T-helper 17 cell (primary cell): ENCODE measurements around the gene TSTD2. TPM values are rescaled to one million over a fixed set of nuclear protein-coding genes. Genes with fewer than 3 reads are reported as not detected.

ENCODE experiments used
- ATAC-seq: fragments of 150-1000 bp; cut with Tn5 transposase; 2 replicates; pipeline ENCODE4 v1.10.0; 2021; ENCODE audit warnings: mild to moderate bottlenecking, moderate library complexity
- DNase-seq, 3 donors: peaks; one replicate each; pipeline versions ENCODE4 v3.0.0 to v3.0.0-alpha.2; 2020 to 2021
- H3K9me3 ChIP-seq: one replicate; pipeline ENCODE4 v1.7.0; 2013; ENCODE audit warnings: low read length, mild to moderate bottlenecking; ENCODE audit not compliant: control insufficient read depth, poor library complexity, severe bottlenecking
- H3K27ac Mint-ChIP-seq: one replicate; pipeline ENCODE4 v1.8.0; 2022; ENCODE audit warnings: mild to moderate bottlenecking, moderate library complexity, mixed read lengths
- H3K27me3 Mint-ChIP-seq: one replicate; pipeline ENCODE4 v1.8.0; 2022; ENCODE audit warnings: mixed read lengths
- H3K36me3 Mint-ChIP-seq: one replicate; pipeline ENCODE4 v1.8.0; 2022; ENCODE audit warnings: low read depth, mixed read lengths
- H3K4me1 Mint-ChIP-seq: one replicate; pipeline ENCODE4 v1.8.0; 2022; ENCODE audit warnings: mild to moderate bottlenecking, mixed read lengths
- H3K4me3 Mint-ChIP-seq: one replicate; pipeline ENCODE4 v1.8.0; 2022; ENCODE audit warnings: mild to moderate bottlenecking, moderate library complexity, mixed read lengths
- total RNA-seq, 4 donors: library from RNA in 2 of 4; stranded (reverse) in 2 of 4; gene quantifications; one replicate each; pipeline ENCODE4 v1.2.3 and lab custom pipeline; 2022 to 2026

Gene TSTD2
- total RNA-seq, 2 donors from 2014 or later = 15.5 to 26.7 TPM

DNA sequence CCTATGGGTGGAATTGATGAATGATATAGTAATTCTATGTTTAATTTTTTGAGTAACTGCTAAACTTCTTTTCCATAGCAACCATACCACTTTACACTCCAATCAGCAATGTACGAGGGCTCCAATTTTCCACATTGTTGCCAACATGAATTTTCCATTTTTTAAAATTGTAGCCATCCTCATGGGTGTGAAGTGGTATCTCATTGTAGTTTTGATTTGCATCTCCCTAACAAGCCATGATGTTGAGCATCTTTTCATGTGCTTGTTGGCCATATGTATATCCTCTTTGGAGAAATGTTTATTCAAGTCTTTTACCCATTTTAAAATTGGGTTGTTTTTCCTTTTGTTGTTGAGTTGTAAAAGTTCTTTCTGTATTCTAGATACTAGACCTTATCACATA is 82.8 kb downstream of the TSTD2 start:
- Mint-ChIP-seq H3K27ac (no peak overlapping the region), H3K27me3 (peaks cover 44% of the 10 kb centered on the region), H3K4me3 (no peak overlapping the region), H3K4me1 (no peaks in the 10 kb centered on the region), H3K36me3 (peaks cover 3% of the 10 kb centered on the region)
- ATAC-seq (no peak), DNase-seq (no peak)
- H3K9me3 ChIP-seq = no peaks in the 10 kb centered on the region

Other genes starting within 250 kb of the TSTD2 start
- 10 to 100 TPM in 1 of 2 donors, 1 to 10 TPM in 1; 8.5 to 10.4 TPM for gene TDRD7, start 221.3 kb downstream of the TSTD2 start, total RNA-seq
- gene TMOD1, start 131.7 kb downstream of the TSTD2 start, total RNA-seq = under 1 TPM; 0.86 to 0.94 TPM
- 10 to 100 TPM; 31.6 to 37.2 TPM for gene NCBP1, start 453 bp upstream of the TSTD2 start, total RNA-seq
- 10 to 100 TPM; 16.6 to 23.4 TPM for gene XPA, start 64.0 kb upstream of the TSTD2 start, total RNA-seq
- gene FOXE1, start 219.9 kb upstream of the TSTD2 start, total RNA-seq = under 1 TPM in 1 of 2 donors, not detected in 1; 0.08 TPM